Fibroblast of lung (primary cell): ENCODE results near the gene NUDT14. TPM values are rescaled to one million over a fixed set of nuclear protein-coding genes. Genes with fewer than 3 reads are reported as not detected.

Experiments used
- DNase-seq, 2 donors: peaks; one replicate each; pipeline versions ENCODE4 v3.0.0 to v3.0.0-alpha.2; 2010; ENCODE audit warnings: low read depth in 2 of 2
- H2AFZ ChIP-seq: 2 replicates; pipeline ENCODE4 v1.5.1; 2012; ENCODE audit warnings: low read length, control low read depth, inconsistent platforms
- H3K27ac ChIP-seq: 2 replicates; pipeline ENCODE4 v1.5.1; 2011; ENCODE audit warnings: low read length, control low read depth; ENCODE audit not compliant: insufficient read depth
- H3K27me3 ChIP-seq: 2 replicates; pipeline ENCODE4 v1.5.1; 2011; ENCODE audit warnings: mild to moderate bottlenecking, low read length; ENCODE audit not compliant: control insufficient read depth, insufficient read depth
- H3K36me3 ChIP-seq: 2 replicates; pipeline ENCODE4 v1.5.1; 2011; ENCODE audit warnings: low read length; ENCODE audit not compliant: control insufficient read depth, insufficient read depth
- H3K4me1 ChIP-seq: 2 replicates; pipeline ENCODE4 v1.5.1; 2011; ENCODE audit warnings: low read length; ENCODE audit not compliant: control insufficient read depth, insufficient read depth; ENCODE audit errors: extremely low read depth
- H3K4me2 ChIP-seq: 2 replicates; pipeline ENCODE4 v1.5.1; 2011; ENCODE audit warnings: low read length, control low read depth; ENCODE audit not compliant: insufficient read depth; ENCODE audit errors: extremely low read depth
- H3K4me3 ChIP-seq, 4 experiments: fragments of 200-600 bp in 1 of 4; sonication (generic) in 1 of 4; replicated peaks in 1 of 4; 2 replicates each; pipeline ENCODE4 v1.5.1; 2011 to 2016; ENCODE audit warnings: low read length in 4 of 4, low read depth in 3 of 4, mild to moderate bottlenecking in 3 of 4, control low read depth in 2 of 4, inconsistent platforms in 1 of 4, mixed read lengths in 1 of 4; ENCODE audit not compliant: insufficient read depth in 1 of 4; ENCODE audit errors: control extremely low read depth in 1 of 4
- H3K79me2 ChIP-seq: 2 replicates; pipeline ENCODE4 v1.5.1; 2012; ENCODE audit warnings: mild to moderate bottlenecking, low read length, inconsistent platforms; ENCODE audit not compliant: control insufficient read depth, insufficient read depth
- H3K9ac ChIP-seq: 2 replicates; pipeline ENCODE4 v1.5.1; 2011; ENCODE audit warnings: mild to moderate bottlenecking, low read length, control low read depth; ENCODE audit not compliant: insufficient read depth
- H3K9me3 ChIP-seq: 2 replicates; pipeline ENCODE4 v1.5.1; 2012; ENCODE audit warnings: low read depth, low read length; ENCODE audit not compliant: control insufficient read depth, insufficient read depth
- H4K20me1 ChIP-seq: 2 replicates; pipeline ENCODE4 v1.5.1; 2011; ENCODE audit warnings: low read length; ENCODE audit not compliant: control insufficient read depth, insufficient read depth; ENCODE audit errors: extremely low read depth
- CTCF ChIP-seq, 2 donors: IDR thresholded peaks in 1 of 2; conservative IDR thresholded peaks in 1 of 2; 1 replicate in 1 of 2; 2 replicates in 1 of 2; pipeline ENCODE4 v1.5.1; 2011 to 2012; ENCODE audit warnings: low read length in 2 of 2, control low read depth in 1 of 2, inconsistent platforms in 1 of 2, low read depth in 1 of 2, mild to moderate bottlenecking in 1 of 2
- EZH2 ChIP-seq: IDR thresholded peaks from 2 replicates; pipeline ENCODE4 v1.5.1; 2012; ENCODE audit warnings: low read length, control low read depth, mild to moderate bottlenecking; ENCODE audit errors: missing control alignments
- polyA plus RNA-seq, 2 donors: library from polyadenylated mRNA; depleted of rRNA in 1 of 2; stranded (reverse) in 1 of 2; unstranded in 1 of 2; fragments of >200 nt; gene quantifications; 2 replicates each; pipeline ENCODE4 v1.2.1, GENCODE V29; 2011 to 2012; ENCODE audit warnings: missing spikeins in 1 of 2
- total RNA-seq: library from RNA; depleted of rRNA; stranded (reverse); fragments of >200 nt; gene quantifications from 2 replicates; pipeline ENCODE4 v1.2.1, GENCODE V29; 2014

NUDT14 gene
- total and polyA plus RNA-seq, 2 donors (not counting 1 experiment from before 2014, with no cell fraction given): 6.7 to 14.2 TPM

DNA sequence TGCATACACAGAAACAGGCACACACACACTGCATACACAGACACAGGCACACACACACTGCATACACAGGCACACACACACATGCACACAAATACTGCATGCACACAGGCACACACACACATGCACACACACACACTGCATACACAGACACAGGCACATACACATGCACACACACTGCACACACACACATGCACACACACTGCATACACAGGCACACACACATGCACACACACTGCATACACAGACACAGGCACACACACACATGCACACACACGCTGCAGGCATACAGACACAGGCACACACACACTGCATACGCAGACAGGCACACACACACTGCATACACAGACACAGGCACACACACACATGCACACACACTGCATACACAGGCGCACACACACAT is 34.5 kb upstream of the NUDT14 start:
- Histone ChIP-seq H3K79me2 (no peaks in the 10 kb centered on the region), H3K36me3 (peaks cover 9% of the 10 kb centered on the region), H3K4me1 (no peaks in the 10 kb centered on the region), H3K4me3 (no peak overlapping the region), H4K20me1 (no peaks in the 10 kb centered on the region), H3K9me3 (no peaks in the 10 kb centered on the region), H3K4me2 (no peak overlapping the region), H2AFZ (no peak overlapping the region), H3K27ac (no peak overlapping the region), H3K27me3 (no peaks in the 10 kb centered on the region), H3K9ac (no peak overlapping the region)
- TF ChIP-seq EZH2: no peak
- no peak for DNase-seq

DNA sequence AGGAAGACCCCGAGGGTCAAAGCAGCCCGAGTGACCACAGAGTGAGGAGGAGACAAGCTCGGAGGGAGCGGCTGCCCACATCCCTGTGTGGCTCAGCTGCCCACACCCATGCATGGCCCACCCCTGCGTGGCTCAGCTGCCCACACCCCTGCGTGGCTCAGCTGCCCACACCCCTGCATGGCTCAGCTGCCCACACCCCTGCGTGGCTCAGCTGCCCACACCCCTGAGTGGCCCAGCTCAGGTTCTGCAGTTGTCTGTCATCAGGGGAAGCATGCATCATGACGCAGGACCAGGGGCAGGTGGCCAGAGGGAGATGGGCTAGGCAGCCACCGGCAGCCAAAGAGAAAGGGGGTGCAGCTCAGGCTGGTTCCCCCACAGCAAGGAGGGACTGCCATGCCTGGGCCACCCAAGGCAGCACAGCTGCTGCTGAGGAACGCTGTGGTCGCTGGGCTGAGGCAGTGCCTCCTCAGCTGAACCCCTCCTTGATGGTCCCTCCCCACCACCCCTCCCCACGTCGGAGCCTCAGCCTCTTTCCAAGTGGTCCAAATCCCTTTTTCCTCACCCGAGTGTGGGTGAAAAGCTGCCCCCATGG is 33.3 kb upstream of the NUDT14 start:
- no peak overlapping the region for H3K27ac ChIP-seq
- no peaks in the 10 kb centered on the region for H3K9me3 ChIP-seq
- no peak overlapping the region for H2AFZ ChIP-seq
- H3K9ac ChIP-seq: no peak overlapping the region
- no peaks in the 10 kb centered on the region for H3K27me3 ChIP-seq
- no peak overlapping the region for H3K4me2 ChIP-seq
- DNase-seq: no peak
- H3K79me2 ChIP-seq: no peaks in the 10 kb centered on the region
- H4K20me1 ChIP-seq: no peaks in the 10 kb centered on the region
- H3K4me3 ChIP-seq: no peak overlapping the region
- no peaks in the 10 kb centered on the region for H3K4me1 ChIP-seq
- peaks cover 10% of the 10 kb centered on the region for H3K36me3 ChIP-seq
- no peak for TF ChIP-seq EZH2
- TF ChIP-seq CTCF (conservative IDR thresholded peaks at IDR 0.05 in 1 of 2, IDR thresholded peaks at IDR 0.05 in 1 of 2; ENCODE audit: low read depth in 1 of 2, low read length in 2 of 2): no peak

DNA sequence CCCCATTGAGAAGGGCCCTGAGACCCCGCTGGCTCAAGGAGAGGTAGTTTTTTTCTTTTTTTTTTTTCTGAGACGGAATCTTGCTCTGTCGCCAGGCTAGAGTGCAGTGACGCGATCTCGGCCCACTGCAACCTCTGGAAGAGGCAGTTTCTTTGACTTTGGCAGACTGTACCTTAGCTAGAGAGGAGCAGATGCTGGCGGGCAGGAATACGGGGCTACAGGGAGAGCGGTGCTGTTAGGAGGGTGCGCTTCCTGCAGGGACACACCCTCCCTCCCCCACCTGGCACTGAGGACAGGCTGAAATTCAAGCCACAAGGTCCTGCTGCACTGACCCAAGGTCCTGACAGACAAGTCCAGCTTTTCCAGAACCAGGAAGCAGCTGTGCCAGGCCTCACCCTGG is 32.2 kb upstream of the NUDT14 start:
- H3K4me3 ChIP-seq: no peak overlapping the region
- TF ChIP-seq CTCF (conservative IDR thresholded peaks at IDR 0.05 in 1 of 2, IDR thresholded peaks at IDR 0.05 in 1 of 2; ENCODE audit: low read depth in 1 of 2, low read length in 2 of 2): no peak
- TF ChIP-seq EZH2: no peak
- H4K20me1 ChIP-seq: no peaks in the 10 kb centered on the region
- H3K9ac ChIP-seq: no peak overlapping the region
- no peak overlapping the region for H3K4me2 ChIP-seq
- no peaks in the 10 kb centered on the region for H3K9me3 ChIP-seq
- H3K27me3 ChIP-seq: no peaks in the 10 kb centered on the region
- no peak overlapping the region for H3K27ac ChIP-seq
- DNase-seq: no peak
- peaks cover 8% of the 10 kb centered on the region for H3K36me3 ChIP-seq
- H3K79me2 ChIP-seq: no peaks in the 10 kb centered on the region
- H2AFZ ChIP-seq: no peak overlapping the region
- H3K4me1 ChIP-seq: no peaks in the 10 kb centered on the region
